ENCODE measurements around the gene SPINT3. TPM values are rescaled to one million over a fixed set of nuclear protein-coding genes. Genes with fewer than 3 reads are reported as not detected.

SPINT3 gene
- total RNA-seq, 1 experiment from 2014 or later, result not detected

DNA sequence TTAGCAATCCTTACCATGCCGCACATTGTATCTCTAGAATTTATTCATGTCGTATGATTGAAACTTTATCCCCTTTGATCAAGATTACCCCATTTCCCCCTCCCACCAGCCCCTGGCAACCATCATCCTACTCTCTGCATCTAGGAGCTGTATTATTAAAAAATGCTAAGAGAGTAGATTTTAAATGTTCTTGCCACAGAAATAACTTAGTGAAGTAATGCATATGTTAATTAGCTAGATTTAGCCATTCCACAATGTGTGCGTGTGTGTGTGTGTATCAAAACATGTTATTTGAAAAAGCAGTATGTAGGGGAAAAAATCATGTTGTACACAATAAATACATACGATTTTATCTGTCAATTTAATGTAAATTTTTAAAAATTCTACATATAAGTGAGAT, 11.9 kb upstream of the SPINT3 start:
- H3K9me3 ChIP-seq (ENCODE audit: control insufficient read depth, insufficient read depth, low read depth, low read length), result no peaks in the 10 kb centered on the region
- no peak for TF ChIP-seq POLR2AphosphoS5 (IDR thresholded peaks at IDR 0.05; ENCODE audit: low read depth, low read length)
- no peak for TF ChIP-seq TCF7L2 (IDR thresholded peaks at IDR 0.05; ENCODE audit: low read depth, low read length)
- TF ChIP-seq, protein P1, sequence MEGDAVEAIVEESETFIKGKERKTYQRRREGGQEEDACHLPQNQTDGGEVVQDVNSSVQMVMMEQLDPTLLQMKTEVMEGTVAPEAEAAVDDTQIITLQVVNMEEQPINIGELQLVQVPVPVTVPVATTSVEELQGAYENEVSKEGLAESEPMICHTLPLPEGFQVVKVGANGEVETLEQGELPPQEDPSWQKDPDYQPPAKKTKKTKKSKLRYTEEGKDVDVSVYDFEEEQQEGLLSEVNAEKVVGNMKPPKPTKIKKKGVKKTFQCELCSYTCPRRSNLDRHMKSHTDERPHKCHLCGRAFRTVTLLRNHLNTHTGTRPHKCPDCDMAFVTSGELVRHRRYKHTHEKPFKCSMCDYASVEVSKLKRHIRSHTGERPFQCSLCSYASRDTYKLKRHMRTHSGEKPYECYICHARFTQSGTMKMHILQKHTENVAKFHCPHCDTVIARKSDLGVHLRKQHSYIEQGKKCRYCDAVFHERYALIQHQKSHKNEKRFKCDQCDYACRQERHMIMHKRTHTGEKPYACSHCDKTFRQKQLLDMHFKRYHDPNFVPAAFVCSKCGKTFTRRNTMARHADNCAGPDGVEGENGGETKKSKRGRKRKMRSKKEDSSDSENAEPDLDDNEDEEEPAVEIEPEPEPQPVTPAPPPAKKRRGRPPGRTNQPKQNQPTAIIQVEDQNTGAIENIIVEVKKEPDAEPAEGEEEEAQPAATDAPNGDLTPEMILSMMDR (IDR thresholded peaks at IDR 0.05), result no peak
- TF ChIP-seq, protein P2, sequence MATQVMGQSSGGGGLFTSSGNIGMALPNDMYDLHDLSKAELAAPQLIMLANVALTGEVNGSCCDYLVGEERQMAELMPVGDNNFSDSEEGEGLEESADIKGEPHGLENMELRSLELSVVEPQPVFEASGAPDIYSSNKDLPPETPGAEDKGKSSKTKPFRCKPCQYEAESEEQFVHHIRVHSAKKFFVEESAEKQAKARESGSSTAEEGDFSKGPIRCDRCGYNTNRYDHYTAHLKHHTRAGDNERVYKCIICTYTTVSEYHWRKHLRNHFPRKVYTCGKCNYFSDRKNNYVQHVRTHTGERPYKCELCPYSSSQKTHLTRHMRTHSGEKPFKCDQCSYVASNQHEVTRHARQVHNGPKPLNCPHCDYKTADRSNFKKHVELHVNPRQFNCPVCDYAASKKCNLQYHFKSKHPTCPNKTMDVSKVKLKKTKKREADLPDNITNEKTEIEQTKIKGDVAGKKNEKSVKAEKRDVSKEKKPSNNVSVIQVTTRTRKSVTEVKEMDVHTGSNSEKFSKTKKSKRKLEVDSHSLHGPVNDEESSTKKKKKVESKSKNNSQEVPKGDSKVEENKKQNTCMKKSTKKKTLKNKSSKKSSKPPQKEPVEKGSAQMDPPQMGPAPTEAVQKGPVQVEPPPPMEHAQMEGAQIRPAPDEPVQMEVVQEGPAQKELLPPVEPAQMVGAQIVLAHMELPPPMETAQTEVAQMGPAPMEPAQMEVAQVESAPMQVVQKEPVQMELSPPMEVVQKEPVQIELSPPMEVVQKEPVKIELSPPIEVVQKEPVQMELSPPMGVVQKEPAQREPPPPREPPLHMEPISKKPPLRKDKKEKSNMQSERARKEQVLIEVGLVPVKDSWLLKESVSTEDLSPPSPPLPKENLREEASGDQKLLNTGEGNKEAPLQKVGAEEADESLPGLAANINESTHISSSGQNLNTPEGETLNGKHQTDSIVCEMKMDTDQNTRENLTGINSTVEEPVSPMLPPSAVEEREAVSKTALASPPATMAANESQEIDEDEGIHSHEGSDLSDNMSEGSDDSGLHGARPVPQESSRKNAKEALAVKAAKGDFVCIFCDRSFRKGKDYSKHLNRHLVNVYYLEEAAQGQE (IDR thresholded peaks at IDR 0.05; ENCODE audit: insufficient read depth in 1 of 2, low read depth in 2 of 2, low read length in 1 of 2), result no peak
- TF ChIP-seq SIN3A (IDR thresholded peaks at IDR 0.05; ENCODE audit: borderline replicate concordance, insufficient read depth, low read depth, low read length), result no peak
- no peak overlapping the region for H3K27ac ChIP-seq (ENCODE audit: low read length)
- intact Hi-C loops (cut with micrococcal nuclease; ENCODE audit: unreplicated experiment) (no loop called here), in situ Hi-C loops (cut with HindIII; ENCODE audit: low pct_unique_long_range_greater_than_20kb, low sequenced_read_pairs) (no loop called here)
- H3K27me3 ChIP-seq (ENCODE audit: control insufficient read depth, insufficient read depth, low read length), result peaks cover 18% of the 10 kb centered on the region
- H3K36me3 ChIP-seq (ENCODE audit: control insufficient read depth, insufficient read depth, low read length), result no peaks in the 10 kb centered on the region
- POLR2A ChIA-PET, result no interaction called here
- H3K4me1 ChIP-seq (ENCODE audit: control insufficient read depth, insufficient read depth, low read length), result no peaks in the 10 kb centered on the region
- DNase-seq (ENCODE audit: low read depth, low spot score) (no peak), ATAC-seq (no peak)
- no TSS peak for BruUV-seq (replicated peaks)
- CTCF ChIA-PET, result no interaction called here
- H3K4me3 ChIP-seq (ENCODE audit: low read depth in 2 of 2, low read length in 2 of 2), result no peak overlapping the region

DNA sequence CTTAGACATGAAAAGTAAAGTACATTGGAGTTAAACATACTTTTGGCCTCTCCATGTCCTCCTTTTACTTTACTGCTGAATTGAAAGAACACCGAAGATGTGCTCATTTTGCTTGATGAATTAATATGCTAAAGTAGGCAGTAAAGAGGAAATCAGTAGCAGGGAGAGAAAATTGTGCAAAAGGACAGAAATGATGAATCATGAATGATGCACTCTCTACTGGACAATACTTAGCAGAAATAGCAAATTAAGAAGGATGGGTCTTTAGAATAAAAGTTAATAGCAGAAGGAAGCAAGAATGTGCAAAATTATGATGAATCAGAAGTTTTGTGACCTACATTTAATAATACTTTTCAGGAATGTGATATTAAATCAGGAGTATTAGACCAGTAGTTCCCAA, 8.4 kb upstream of the SPINT3 start:
- Histone ChIP-seq H3K27me3 (ENCODE audit: control insufficient read depth, insufficient read depth, low read length) (peaks cover 18% of the 10 kb centered on the region), H3K9me3 (ENCODE audit: control insufficient read depth, insufficient read depth, low read depth, low read length) (no peaks in the 10 kb centered on the region), H3K4me1 (ENCODE audit: control insufficient read depth, insufficient read depth, low read length) (no peaks in the 10 kb centered on the region), H3K36me3 (ENCODE audit: control insufficient read depth, insufficient read depth, low read length) (no peaks in the 10 kb centered on the region), H3K27ac (ENCODE audit: low read length) (no peak overlapping the region), H3K4me3 (ENCODE audit: low read depth in 2 of 2, low read length in 2 of 2) (no peak overlapping the region)
- no TSS peak for BruUV-seq (replicated peaks)
- ATAC-seq, result no peak
- CTCF ChIA-PET, result no interaction called here
- no peak for DNase-seq (ENCODE audit: low read depth, low spot score)
- TF ChIP-seq TCF7L2 (IDR thresholded peaks at IDR 0.05; ENCODE audit: low read depth, low read length) (no peak), POLR2AphosphoS5 (IDR thresholded peaks at IDR 0.05; ENCODE audit: low read depth, low read length) (no peak), SIN3A (IDR thresholded peaks at IDR 0.05; ENCODE audit: borderline replicate concordance, insufficient read depth, low read depth, low read length) (no peak)
- TF ChIP-seq, protein P1 (IDR thresholded peaks at IDR 0.05), result no peak
- TF ChIP-seq, protein P2 (IDR thresholded peaks at IDR 0.05; ENCODE audit: insufficient read depth in 1 of 2, low read depth in 2 of 2, low read length in 1 of 2), result no peak
- POLR2A ChIA-PET, result no interaction called here
- intact Hi-C loops (cut with micrococcal nuclease; ENCODE audit: unreplicated experiment), result no loop called here
- in situ Hi-C loops (cut with HindIII; ENCODE audit: low pct_unique_long_range_greater_than_20kb, low sequenced_read_pairs), result no loop called here
